H1 (cell line): ENCODE data around the gene FGGY. TPM values are rescaled to one million over a fixed set of nuclear protein-coding genes. Genes with fewer than 3 reads are reported as not detected.

Source experiments
- CTCF ChIA-PET: fragments of 300-600 bp; sonication (Branson Sonifier 250); formaldehyde crosslinking; loops from one replicate; lab custom pipeline; 2021; ENCODE audit not compliant: partially characterized antibody; lab: Charles Lee
- POLR2A ChIA-PET: fragments of 300-600 bp; sonication (Branson Sonifier 250); formaldehyde crosslinking; loops from one replicate; lab custom pipeline; 2021; ENCODE audit warnings: inconsistent platforms; ENCODE audit not compliant: partially characterized antibody; lab: Charles Lee
- DNase-seq, 2 experiments: peaks; one replicate each; pipeline versions ENCODE4 v3.0.0 to v3.0.0-alpha.2; 2010 to 2022; ENCODE audit warnings: low spot score in 2 of 2, low read depth in 1 of 2, mixed read lengths in 1 of 2
- FAIRE-seq: peaks from 2 replicates; lab custom pipeline; 2011; peaks lifted over from hg19 to GRCh38; lab: Jason Lieb, UNC
- H2AFZ ChIP-seq: 2 replicates; pipeline ENCODE4 v1.8.1; 2012; ENCODE audit warnings: low read length, inconsistent platforms
- H2AK5ac ChIP-seq: 2 replicates; pipeline ENCODE4 v1.6.1; 2013; ENCODE audit warnings: low read depth, low read length
- H2BK120ac ChIP-seq: replicated peaks from 2 replicates; pipeline ENCODE3; 2013; ENCODE audit warnings: low read depth, low read length, inconsistent platforms
- H2BK12ac ChIP-seq: 2 replicates; pipeline ENCODE4 v1.6.1; 2013; ENCODE audit warnings: low read depth, low read length
- H2BK15ac ChIP-seq: 2 replicates; pipeline ENCODE4 v1.6.1; 2013; ENCODE audit warnings: low read length
- H2BK20ac ChIP-seq: 2 replicates; pipeline ENCODE4 v1.6.1; 2013; ENCODE audit warnings: low read length
- H2BK5ac ChIP-seq: 2 replicates; pipeline ENCODE4 v1.6.1; 2013; ENCODE audit warnings: low read depth, low read length
- H3K14ac ChIP-seq: 2 replicates; pipeline ENCODE4 v1.6.1; 2013; ENCODE audit warnings: inconsistent platforms; ENCODE audit not compliant: insufficient read length
- H3K18ac ChIP-seq: 2 replicates; pipeline ENCODE4 v1.6.1; 2013; ENCODE audit warnings: low read length; ENCODE audit errors: extremely low read depth
- H3K23ac ChIP-seq: 2 replicates; pipeline ENCODE4 v1.6.1; 2013; ENCODE audit warnings: inconsistent platforms; ENCODE audit not compliant: insufficient read length
- H3K23me2 ChIP-seq: 2 replicates; pipeline ENCODE4 v1.6.1; 2013; ENCODE audit warnings: low read depth, low read length
- H3K27ac ChIP-seq: 2 replicates; pipeline ENCODE4 v1.6.1; 2011; ENCODE audit warnings: low read depth, low read length, inconsistent platforms
- H3K27me3 ChIP-seq, 4 experiments: replicated peaks in 1 of 4; 1 replicate in 1 of 4; 2 replicates in 3 of 4; pipeline versions ENCODE4 v1.6.1 to v1.8.1; 2011 to 2013; ENCODE audit warnings: low read length in 3 of 4, mild to moderate bottlenecking in 3 of 4, inconsistent platforms in 2 of 4, mixed read lengths in 2 of 4, moderate library complexity in 1 of 4; ENCODE audit not compliant: control insufficient read depth in 3 of 4, insufficient read depth in 3 of 4; ENCODE audit errors: extremely low read depth in 1 of 4
- H3K36me3 ChIP-seq, 4 experiments: 2 replicates each; pipeline versions ENCODE4 v1.6.1 to v1.8.1; 2011 to 2013; ENCODE audit warnings: mild to moderate bottlenecking in 4 of 4, low read length in 3 of 4, moderate library complexity in 2 of 4, control low read depth in 1 of 4, inconsistent platforms in 1 of 4; ENCODE audit not compliant: insufficient read depth in 4 of 4, control insufficient read depth in 2 of 4
- H3K4ac ChIP-seq: replicated peaks from 2 replicates; pipeline ENCODE3; 2013; ENCODE audit warnings: low read length, low read depth, mixed read lengths, inconsistent platforms; ENCODE audit not compliant: insufficient read length
- H3K4me1 ChIP-seq, 4 experiments: replicated peaks in 1 of 4; 1 replicate in 1 of 4; 2 replicates in 3 of 4; pipeline versions ENCODE4 v1.6.1 to v1.8.1; 2011 to 2013; ENCODE audit warnings: low read length in 3 of 4, inconsistent platforms in 2 of 4, mixed read lengths in 1 of 4; ENCODE audit not compliant: insufficient read depth in 4 of 4, control insufficient read depth in 3 of 4
- H3K4me2 ChIP-seq, 2 experiments: 2 replicates each; pipeline versions ENCODE4 v1.6.1 to v1.8.1; 2011 to 2013; ENCODE audit warnings: low read depth in 2 of 2, low read length in 2 of 2, control low read depth in 1 of 2, inconsistent platforms in 1 of 2, mild to moderate bottlenecking in 1 of 2; ENCODE audit not compliant: insufficient read depth in 1 of 2
- H3K4me3 ChIP-seq, 4 experiments: fragments of 200-600, 300-600 bp in 1 of 4; sonication (generic), shearing (Covaris generic), sonication (Bioruptor Twin) in 1 of 4; 2 replicates each; pipeline versions ENCODE4 v1.5.1 to v1.8.1; 2011 to 2016; ENCODE audit warnings: low read length in 4 of 4, low read depth in 3 of 4, control low read depth in 2 of 4, inconsistent platforms in 2 of 4, mild to moderate bottlenecking in 2 of 4, mixed read lengths in 1 of 4, moderate library complexity in 1 of 4; ENCODE audit not compliant: insufficient read depth in 2 of 4; ENCODE audit errors: extremely low read depth in 1 of 4
- H3K56ac ChIP-seq: replicated peaks from 2 replicates; pipeline ENCODE3; 2013; ENCODE audit warnings: low read depth, mild to moderate bottlenecking, mixed read lengths, low read length, inconsistent platforms; ENCODE audit not compliant: insufficient read length
- H3K79me1 ChIP-seq: 2 replicates; pipeline ENCODE4 v1.6.1; 2013; ENCODE audit warnings: low read depth, low read length, control low read depth
- H3K79me2 ChIP-seq, 2 experiments: 2 replicates each; pipeline versions ENCODE4 v1.6.1 to v1.8.1; 2012 to 2013; ENCODE audit warnings: low read length in 2 of 2, mild to moderate bottlenecking in 2 of 2, inconsistent platforms in 1 of 2; ENCODE audit not compliant: insufficient read depth in 2 of 2, control insufficient read depth in 1 of 2
- H3K9ac ChIP-seq, 4 experiments: replicated peaks in 1 of 4; 1 replicate in 1 of 4; 2 replicates in 3 of 4; pipeline versions ENCODE4 v1.6.1 to v1.8.1; 2011 to 2013; ENCODE audit warnings: low read depth in 3 of 4, low read length in 3 of 4, control low read depth in 2 of 4, mild to moderate bottlenecking in 2 of 4, moderate library complexity in 2 of 4, inconsistent platforms in 1 of 4; ENCODE audit errors: extremely low read depth in 1 of 4
- H3K9me3 ChIP-seq, 2 experiments: 2 replicates each; pipeline versions ENCODE4 v1.6.1 to v1.8.1; 2012 to 2013; ENCODE audit warnings: mild to moderate bottlenecking in 2 of 2, moderate library complexity in 2 of 2, control low read depth in 1 of 2, inconsistent platforms in 1 of 2, low read depth in 1 of 2, low read length in 1 of 2, mixed read lengths in 1 of 2; ENCODE audit not compliant: insufficient read depth in 2 of 2
- H4K20me1 ChIP-seq, 2 experiments: replicated peaks in 1 of 2; 2 replicates each; pipeline versions ENCODE3 to v1.8.1; 2011 to 2013; ENCODE audit warnings: inconsistent platforms in 2 of 2, low read length in 2 of 2, mild to moderate bottlenecking in 1 of 2; ENCODE audit not compliant: insufficient read depth in 2 of 2, control insufficient read depth in 1 of 2
- H4K5ac ChIP-seq: 2 replicates; pipeline ENCODE4 v1.6.1; 2013; ENCODE audit warnings: low read length, low read depth, mixed read lengths, inconsistent platforms; ENCODE audit not compliant: insufficient read length
- H4K8ac ChIP-seq: 2 replicates; pipeline ENCODE4 v1.8.0; 2013; ENCODE audit warnings: mild to moderate bottlenecking, moderate library complexity, low read length, inconsistent platforms; ENCODE audit not compliant: insufficient read depth; ENCODE audit errors: extremely low read depth
- H4K91ac ChIP-seq: replicated peaks from 2 replicates; pipeline ENCODE3; 2013; ENCODE audit warnings: low read length, mixed read lengths, inconsistent platforms; ENCODE audit not compliant: insufficient read length
- BACH1 ChIP-seq: IDR thresholded peaks from 2 replicates; pipeline ENCODE4 v1.6.1; 2012; ENCODE audit warnings: low read length, improper control_type of control experiment
- CBX8 ChIP-seq: fragments of 300-800, 300-1000 bp; sonication (generic); IDR thresholded peaks from 2 replicates; pipeline ENCODE4 v1.7.1; 2016; ENCODE audit warnings: low read depth, low read length, borderline replicate concordance
- CHD1 ChIP-seq: IDR thresholded peaks from 2 replicates; pipeline ENCODE4 v1.6.1; 2012; ENCODE audit warnings: low read depth, low read length, improper control_type of control experiment
- CHD2 ChIP-seq: IDR thresholded peaks from 2 replicates; pipeline ENCODE4 v1.6.1; 2012; ENCODE audit warnings: low read length, improper control_type of control experiment
- CTBP2 ChIP-seq: IDR thresholded peaks from 2 replicates; pipeline ENCODE4 v1.7.0; 2011; ENCODE audit warnings: borderline replicate concordance, mild to moderate bottlenecking, moderate library complexity, mixed read lengths, low read length; ENCODE audit not compliant: insufficient read depth, insufficient read length
- GABPA ChIP-seq: IDR thresholded peaks from 2 replicates; pipeline ENCODE4 v1.6.1; 2011; ENCODE audit warnings: mild to moderate bottlenecking, low read length, moderate library complexity, borderline replicate concordance; ENCODE audit not compliant: insufficient read depth
- JUN ChIP-seq: IDR thresholded peaks from 2 replicates; pipeline ENCODE4 v1.6.1; 2011; ENCODE audit warnings: low read depth, mild to moderate bottlenecking, improper control_type of control experiment, low read length
- POU5F1 ChIP-seq: IDR thresholded peaks from 2 replicates; pipeline ENCODE4 v1.6.1; 2011; ENCODE audit warnings: low read depth, mild to moderate bottlenecking, low read length, moderate library complexity
- SRF ChIP-seq: IDR thresholded peaks from 2 replicates; pipeline ENCODE4 v1.6.1; 2011; ENCODE audit warnings: mild to moderate bottlenecking, low read depth, low read length, moderate library complexity
- WGBS, 2 experiments: shearing (Covaris generic) in 1 of 2; methylation state at CpG; one replicate each; pipeline versions ENCODE4 v1.1.6 to v1.1.7; 2013 to 2015; ENCODE audit warnings: low lambda C conversion rate in 2 of 2, mixed read lengths in 2 of 2, inconsistent platforms in 1 of 2, low coverage in 1 of 2, missing lambda C conversion rate in 1 of 2; ENCODE audit not compliant: insufficient replicate concordance in 2 of 2, insufficient coverage in 1 of 2, insufficient read length in 1 of 2; ENCODE audit errors: extremely low coverage in 1 of 2, missing lambda C conversion rate in 1 of 2; 5-methylcytosine and 5-hydroxymethylcytosine counted together
- polyA plus RNA-seq, 7 experiments: library from polyadenylated mRNA; depleted of rRNA in 3 of 7; stranded (reverse) in 5 of 7; unstranded in 2 of 7; fragments of >200 nt in 5 of 7; fragments of 200-250 nt in 2 of 7; gene quantifications; 1 replicate in 5 of 7; 2 replicates in 1 of 7; 4 replicates in 1 of 7; pipeline versions ENCODE4 v1.2.1 to v1.2.3, GENCODE V29; 2011 to 2013; ENCODE audit warnings: missing spikeins in 2 of 7, mixed read lengths in 2 of 7
- total RNA-seq: library from RNA; stranded (reverse); fragmentation: NEBNext Ultra II Directional; extraction: Animal tissue kit (Norgen Biotek cat#: 25700); gene quantifications from 2 replicates; pipeline ENCODE4 v1.2.1, GENCODE V29; 2021

Gene FGGY
- total and polyA plus RNA-seq, 2 of the 8 experiments (the other 6 are each of a cell fraction or from before 2014, with no cell fraction given) = 10.3 to 12.5 TPM

GRCh38 chr1:59492500-59492899 lies 195.6 kb downstream of the FGGY start:
- no peak overlapping the region for H2BK12ac ChIP-seq
- H3K14ac ChIP-seq = no peak overlapping the region
- H4K20me1 ChIP-seq = no peaks in the 10 kb centered on the region
- H3K18ac ChIP-seq = no peak overlapping the region
- DNase-seq (no peak), FAIRE-seq (no peak)
- ChIA-PET CTCF (interaction anchor here (1.0 kb wide), 1 partner anchor 206 kb away, joined by 3 read pairs; no protein-coding TSS in a partner anchor), POLR2A (no interaction called here)
- no peak overlapping the region for H4K8ac ChIP-seq
- H3K4me1 ChIP-seq = no peaks in the 10 kb centered on the region
- H3K27me3 ChIP-seq = no peaks in the 10 kb centered on the region
- H3K56ac ChIP-seq = no peak overlapping the region
- H3K4me2 ChIP-seq = no peak overlapping the region
- TF ChIP-seq CBX8 = no peak
- no peak for TF ChIP-seq CTBP2
- TF ChIP-seq GABPA = no peak
- TF ChIP-seq CHD2 = no peak
- TF ChIP-seq SRF = no peak
- TF ChIP-seq POU5F1 = no peak
- no peak for TF ChIP-seq CHD1
- TF ChIP-seq JUN = no peak
- TF ChIP-seq BACH1 = no peak
- 89% methylated on average over 1 of the region's 1 CpG; no CpG with 5 or more reads in 1 of the 2 experiments for WGBS, 2 experiments
- no peak overlapping the region for H3K27ac ChIP-seq
- H2AK5ac ChIP-seq = no peak overlapping the region
- H2BK120ac ChIP-seq = no peak overlapping the region
- no peaks in the 10 kb centered on the region for H3K9me3 ChIP-seq
- no peak overlapping the region for H2BK20ac ChIP-seq
- no peak overlapping the region for H3K4me3 ChIP-seq
- no peak overlapping the region for H4K91ac ChIP-seq
- H3K36me3 ChIP-seq = no peaks in the 10 kb centered on the region
- H3K4ac ChIP-seq = no peak overlapping the region
- H3K79me2 ChIP-seq = no peaks in the 10 kb centered on the region
- H3K79me1 ChIP-seq = no peaks in the 10 kb centered on the region
- no peak overlapping the region for H2BK5ac ChIP-seq
- H4K5ac ChIP-seq = no peak overlapping the region
- H2BK15ac ChIP-seq = no peak overlapping the region
- no peak overlapping the region for H3K9ac ChIP-seq
- no peaks in the 10 kb centered on the region for H3K23me2 ChIP-seq
- no peak overlapping the region for H3K23ac ChIP-seq
- no peak overlapping the region for H2AFZ ChIP-seq
